NK-92 treated with Interleukin-12 subunit alpha and Interleukin-12 subunit beta, amount 100 ng/mL, for 24 hours (cell line): ENCODE data around the gene ORC5.

Source experiments
- DNase-seq: peaks from one replicate; lab custom pipeline; 2025; lab: John Stamatoyannopoulos, UW

The ORC5 gene

GRCh38 chr7:104126411-104126841, 81.4 kb downstream of the ORC5 start:
- no peak for DNase-seq

GRCh38 chr7:104124893-104125477, 82.8 kb downstream of the ORC5 start:
- no peak for DNase-seq

DNA sequence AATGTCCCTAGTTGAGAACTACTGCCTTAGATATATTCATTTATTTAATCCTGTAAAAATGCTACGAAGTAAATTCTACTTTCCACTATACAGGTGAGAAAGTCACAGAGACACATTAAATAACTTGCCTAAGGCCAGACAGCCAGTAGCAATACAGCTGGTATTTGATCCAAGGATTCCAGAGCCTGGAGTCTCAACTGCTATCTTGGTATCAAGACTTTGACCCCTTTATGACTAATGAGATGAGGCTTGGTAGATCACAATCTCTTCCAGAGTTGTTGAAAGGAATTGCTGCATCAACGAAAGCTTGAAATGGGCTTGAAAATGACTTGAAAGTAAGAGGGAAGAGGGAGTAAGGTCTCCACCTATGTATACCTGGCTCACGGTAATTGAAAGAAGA, 83.3 kb downstream of the ORC5 start:
- no peak for DNase-seq

DNA sequence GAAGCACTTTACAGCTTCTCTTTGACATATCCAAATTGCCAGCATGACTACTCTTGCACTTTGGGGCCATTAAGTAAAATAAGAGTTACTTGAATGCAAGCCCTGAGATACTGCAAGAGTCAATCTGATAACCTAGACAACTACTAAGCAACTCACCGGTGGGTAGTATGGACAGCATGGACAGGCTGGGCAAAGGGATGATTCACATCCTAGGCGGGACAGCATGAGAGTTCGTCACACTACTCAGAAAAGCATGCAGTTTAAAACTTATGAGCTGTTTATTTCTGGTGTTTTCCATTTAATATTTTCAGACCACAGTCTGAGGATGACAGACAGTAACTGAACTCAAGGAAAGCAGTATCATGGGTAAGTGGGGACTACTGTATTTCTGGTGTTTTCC, 84.0 kb downstream of the ORC5 start:
- DNase-seq = no peak

GRCh38 chr7:104113788-104114187, 94.0 kb downstream of the ORC5 start:
- DNase-seq = no peak

DNA sequence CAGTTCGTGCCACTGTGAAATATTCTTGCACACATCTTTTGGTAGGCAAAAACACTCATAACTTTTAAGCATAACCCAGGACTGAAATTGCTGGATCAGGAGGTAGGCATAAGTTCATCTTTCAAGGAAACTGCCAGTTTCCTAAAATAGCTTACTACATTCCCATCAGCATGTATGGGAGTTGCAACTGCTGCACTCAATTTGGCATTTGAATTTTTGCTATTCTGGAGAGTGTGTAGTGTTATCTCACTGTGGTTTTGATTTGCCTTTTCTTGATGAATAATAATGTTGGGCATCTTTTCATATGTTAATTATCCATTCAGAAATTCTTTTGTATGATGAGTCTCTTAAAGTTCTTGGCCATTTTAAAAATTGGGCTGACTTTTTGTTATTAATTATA, 95.2 kb downstream of the ORC5 start:
- DNase-seq = no peak

DNA sequence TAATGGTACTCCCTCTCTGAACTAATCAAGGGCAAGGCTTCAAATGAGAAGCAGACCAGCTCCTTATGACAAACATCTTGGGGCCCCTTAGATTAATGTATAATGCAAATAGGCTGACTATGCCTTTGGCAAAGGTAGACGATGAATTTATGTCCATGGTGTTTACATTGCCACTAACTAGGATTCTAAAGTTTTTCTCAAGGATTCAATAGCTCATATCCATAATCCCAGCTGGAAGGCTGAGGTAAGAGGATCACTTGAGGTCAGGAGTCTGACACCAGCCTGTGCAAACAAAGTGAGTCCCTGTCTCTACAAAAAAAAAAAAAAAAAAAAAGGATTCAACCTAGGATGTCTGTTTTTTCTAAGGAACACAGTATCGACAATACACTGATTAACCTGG, 96.5 kb downstream of the ORC5 start:
- DNase-seq = no peak

DNA sequence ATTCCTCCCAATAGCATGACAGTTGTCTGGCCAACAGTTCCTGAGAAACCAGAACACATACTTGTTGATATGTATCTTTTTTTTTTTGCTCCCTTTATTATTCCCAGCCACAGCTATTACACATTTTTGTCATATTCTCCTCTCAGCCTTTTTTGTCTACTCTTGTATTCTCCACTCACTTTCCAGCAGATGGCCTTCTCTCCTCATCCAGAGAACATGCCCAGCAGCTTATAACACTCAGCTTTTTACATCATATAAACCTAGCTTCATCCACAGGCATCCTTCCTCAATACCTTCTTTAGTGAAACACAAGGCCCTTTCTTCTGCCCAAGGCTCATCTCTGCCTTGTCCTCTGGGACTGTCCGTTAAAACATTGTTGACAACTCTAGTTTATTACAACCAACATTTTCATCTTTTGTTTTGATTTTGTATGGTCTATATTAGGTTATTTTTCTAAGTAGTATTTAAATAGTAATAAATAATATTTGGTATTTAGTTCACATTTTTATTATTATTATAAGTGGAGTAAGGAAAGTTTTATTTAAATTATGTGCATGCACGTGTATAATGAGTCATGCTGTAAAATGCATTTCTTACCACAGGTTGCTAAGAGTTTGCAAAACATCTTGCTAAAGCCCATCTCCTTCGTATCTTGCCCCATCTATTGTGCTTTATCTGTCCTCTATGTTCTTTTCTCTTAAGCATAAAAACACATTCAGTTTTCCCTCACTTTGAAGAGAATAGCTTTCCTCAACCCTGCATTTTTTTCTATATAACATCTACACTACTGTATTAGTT, 101.5 kb downstream of the ORC5 start:
- DNase-seq = no peak

DNA sequence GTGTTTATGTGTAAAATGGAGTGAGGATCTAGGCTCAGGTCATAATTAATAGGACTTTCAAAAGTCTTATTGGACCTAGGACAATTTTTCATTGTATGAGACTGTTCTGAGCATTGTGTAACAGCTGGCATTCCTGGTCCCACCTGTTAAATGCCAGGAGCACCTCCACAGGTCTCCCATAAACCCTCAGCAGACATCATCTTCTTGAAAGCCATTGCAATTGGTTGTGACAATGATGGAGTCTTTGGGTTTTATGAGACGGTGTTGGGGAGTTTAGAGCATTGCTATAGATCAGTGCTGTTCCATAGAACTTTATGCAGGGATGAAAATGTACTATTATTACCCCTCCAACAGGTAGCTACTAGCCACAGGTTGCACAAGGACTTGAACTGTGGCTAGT, 108.9 kb downstream of the ORC5 start:
- no peak for DNase-seq

GRCh38 chr7:104096683-104097082, 111.1 kb downstream of the ORC5 start:
- DNase-seq = no peak

DNA sequence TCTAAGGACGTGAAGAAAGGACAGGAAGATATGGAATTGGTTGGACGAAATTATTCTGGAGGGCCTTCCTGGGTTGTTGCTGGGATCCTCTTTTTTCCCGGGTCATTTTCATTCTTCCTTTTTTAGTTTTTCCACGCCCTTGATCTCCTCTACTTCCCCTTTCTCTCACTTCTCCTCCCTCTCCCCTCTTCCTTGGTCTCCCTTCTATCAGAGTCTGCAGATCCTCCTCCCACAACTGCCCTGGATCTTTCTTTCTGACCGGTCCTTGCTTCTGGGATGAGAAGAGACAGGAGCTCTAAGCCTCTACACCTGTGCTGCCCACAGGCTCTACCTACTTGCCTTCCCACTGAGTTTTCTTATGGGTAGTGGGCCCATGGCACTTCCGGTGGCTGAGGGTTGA, 114.7 kb downstream of the ORC5 start:
- DNase-seq = no peak

- no peak for DNase-seq
Observed at GRCh38 chr7:104091242-104091641, 116.6 kb downstream of the ORC5 start.

DNA sequence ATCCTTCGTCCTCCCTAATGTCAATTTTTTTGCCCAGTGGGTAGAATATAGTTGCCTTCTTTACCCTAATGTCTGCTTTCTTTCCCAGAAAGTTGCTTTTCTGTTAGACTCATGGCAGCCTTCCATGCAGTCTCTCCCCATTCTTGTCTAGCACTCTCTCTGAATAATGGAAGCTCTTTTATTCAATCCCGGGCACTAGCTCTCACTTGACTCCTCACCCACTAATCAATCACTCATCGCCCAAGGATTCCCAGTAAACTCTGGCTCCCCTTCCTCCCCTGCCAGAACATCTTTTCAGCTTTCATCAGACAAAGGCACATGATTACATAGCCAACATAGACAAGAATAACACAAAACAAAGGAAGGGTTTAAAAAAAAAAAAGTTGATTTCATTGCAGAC, 118.2 kb downstream of the ORC5 start:
- DNase-seq = no peak

DNA sequence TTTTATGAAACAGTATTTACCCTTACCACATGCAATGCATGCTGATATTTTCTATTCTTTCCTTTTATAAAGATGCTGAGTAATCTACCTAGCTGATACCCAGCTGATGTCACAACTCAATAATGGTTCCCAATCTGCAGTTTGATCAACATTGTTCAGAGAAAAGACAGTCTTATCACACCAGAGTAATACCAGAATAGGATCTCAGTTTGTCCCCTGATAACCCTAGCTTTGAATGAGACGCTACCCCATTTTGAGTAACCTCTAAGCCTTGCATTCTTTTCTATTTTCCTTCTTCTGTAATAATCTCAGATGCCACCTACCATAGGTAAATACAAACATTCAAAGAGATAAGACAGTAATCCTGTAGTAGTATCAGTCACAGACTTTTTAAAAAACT, 118.8 kb downstream of the ORC5 start:
- no peak for DNase-seq
